Calu3 (cell line): ENCODE measurements around the gene DSTYK. TPM values are rescaled to one million over a fixed set of nuclear protein-coding genes. Genes with fewer than 3 reads are reported as not detected.

Experiments used
- BruUV-seq: library from RNA; stranded (reverse); fragments of 400-500 nt; replicated peaks from 2 replicates; lab custom pipeline; 2021; lab: Mats Ljungman, UMichigan
- CTCF ChIA-PET: fragments of 300-600 bp; sonication (Branson Sonifier 250); formaldehyde crosslinking; loops from one replicate; lab custom pipeline; 2022; ENCODE audit warnings: antibody characterized with exemption; lab: Charles Lee
- DNase-seq: peaks from one replicate; pipeline ENCODE4 v3.0.0; 2022
- H3K27ac Mint-ChIP-seq: one replicate; pipeline ENCODE4 v1.8.0; 2022; ENCODE audit warnings: mixed read lengths; ENCODE audit not compliant: unreplicated experiment
- H3K27me3 Mint-ChIP-seq: one replicate; pipeline ENCODE4 v1.8.0; 2022; ENCODE audit warnings: mixed read lengths; ENCODE audit not compliant: unreplicated experiment
- H3K36me3 Mint-ChIP-seq: one replicate; pipeline ENCODE4 v1.8.0; 2022; ENCODE audit warnings: mild to moderate bottlenecking, moderate library complexity, mixed read lengths; ENCODE audit not compliant: insufficient read depth, unreplicated experiment
- H3K4me1 Mint-ChIP-seq: one replicate; pipeline ENCODE4 v1.8.0; 2022; ENCODE audit warnings: mild to moderate bottlenecking, low read depth, mixed read lengths; ENCODE audit not compliant: unreplicated experiment
- H3K4me3 Mint-ChIP-seq: one replicate; pipeline ENCODE4 v1.8.0; 2022; ENCODE audit warnings: mild to moderate bottlenecking, low read depth, moderate library complexity, mixed read lengths; ENCODE audit not compliant: unreplicated experiment
- H3K9me3 Mint-ChIP-seq: one replicate; pipeline ENCODE4 v1.8.0; 2022; ENCODE audit warnings: low read depth, mixed read lengths; ENCODE audit not compliant: unreplicated experiment
- intact Hi-C: fragments of 100-400 bp; cut with micrococcal nuclease; formaldehyde crosslinking; loops from one replicate; pipeline ENCODE4 v1.10.0; 2022; ENCODE audit not compliant: unreplicated experiment
- total RNA-seq: library from RNA; stranded (reverse); gene quantifications from 2 replicates; pipeline ENCODE4 v1.2.3, GENCODE V29; 2022
- TF ChIP-seq, protein P1 (sequence below): fragments of 200-600 bp; IDR thresholded peaks from one replicate; pipeline ENCODE4 v1.8.0; 2022; ENCODE audit warnings: antibody characterized with exemption; ENCODE audit not compliant: unreplicated experiment

Gene DSTYK
- total RNA-seq, 1 experiment from 2014 or later = 8.3 TPM

DNA sequence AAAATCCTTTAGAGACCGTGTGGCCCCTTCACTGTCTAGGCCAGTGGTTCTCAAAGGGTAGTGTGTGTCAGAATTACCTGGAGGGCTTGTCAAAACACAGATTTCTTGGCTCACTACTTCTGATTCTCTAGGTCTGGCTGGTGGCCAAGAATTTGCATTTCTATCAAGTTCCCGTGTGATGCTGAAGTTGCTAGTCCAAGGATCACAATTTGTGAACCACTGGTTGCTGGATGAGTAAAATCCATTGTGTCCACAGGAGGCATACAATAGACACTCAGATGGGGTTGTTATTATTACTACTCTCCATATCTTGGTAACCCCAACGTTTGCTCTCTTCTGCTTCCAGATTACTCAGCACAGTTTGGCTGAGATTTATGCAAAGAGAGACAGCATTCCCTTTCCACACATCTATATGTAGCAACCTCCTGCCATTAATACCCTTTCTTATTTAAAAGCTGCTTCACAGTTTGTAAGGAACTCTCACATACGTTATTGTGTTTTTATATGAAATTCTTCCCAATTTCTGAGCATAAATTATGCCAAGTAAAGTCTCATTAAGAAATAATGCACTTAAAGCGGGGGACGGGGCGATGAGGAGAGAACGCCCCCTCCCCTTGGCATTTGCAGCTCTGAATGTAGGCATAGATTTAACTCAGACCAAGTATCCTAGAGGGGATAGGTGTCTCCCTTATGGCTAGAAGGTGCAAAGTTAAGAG, 15.5 kb upstream of the DSTYK start:
- peak; percentile 15 for DNase-seq
- no TSS peak for BruUV-seq
- TF ChIP-seq, protein P1, sequence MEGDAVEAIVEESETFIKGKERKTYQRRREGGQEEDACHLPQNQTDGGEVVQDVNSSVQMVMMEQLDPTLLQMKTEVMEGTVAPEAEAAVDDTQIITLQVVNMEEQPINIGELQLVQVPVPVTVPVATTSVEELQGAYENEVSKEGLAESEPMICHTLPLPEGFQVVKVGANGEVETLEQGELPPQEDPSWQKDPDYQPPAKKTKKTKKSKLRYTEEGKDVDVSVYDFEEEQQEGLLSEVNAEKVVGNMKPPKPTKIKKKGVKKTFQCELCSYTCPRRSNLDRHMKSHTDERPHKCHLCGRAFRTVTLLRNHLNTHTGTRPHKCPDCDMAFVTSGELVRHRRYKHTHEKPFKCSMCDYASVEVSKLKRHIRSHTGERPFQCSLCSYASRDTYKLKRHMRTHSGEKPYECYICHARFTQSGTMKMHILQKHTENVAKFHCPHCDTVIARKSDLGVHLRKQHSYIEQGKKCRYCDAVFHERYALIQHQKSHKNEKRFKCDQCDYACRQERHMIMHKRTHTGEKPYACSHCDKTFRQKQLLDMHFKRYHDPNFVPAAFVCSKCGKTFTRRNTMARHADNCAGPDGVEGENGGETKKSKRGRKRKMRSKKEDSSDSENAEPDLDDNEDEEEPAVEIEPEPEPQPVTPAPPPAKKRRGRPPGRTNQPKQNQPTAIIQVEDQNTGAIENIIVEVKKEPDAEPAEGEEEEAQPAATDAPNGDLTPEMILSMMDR = no peak
- peaks cover 11% of the 10 kb centered on the region for H3K36me3 Mint-ChIP-seq
- H3K4me1 Mint-ChIP-seq = peaks cover 28% of the 10 kb centered on the region
- H3K27ac Mint-ChIP-seq = no peak overlapping the region
- intact Hi-C loops = no loop called here
- no peaks in the 10 kb centered on the region for H3K9me3 Mint-ChIP-seq
- H3K4me3 Mint-ChIP-seq = peak overlapping the region; percentile 66
- peaks cover 13% of the 10 kb centered on the region for H3K27me3 Mint-ChIP-seq
- CTCF ChIA-PET = interaction anchor here (0.7 to 3.8 kb wide), 3 partner anchors 19 to 29 kb away, joined by 3 to 39 read pairs (median 3); no protein-coding TSS in a partner anchor

DNA sequence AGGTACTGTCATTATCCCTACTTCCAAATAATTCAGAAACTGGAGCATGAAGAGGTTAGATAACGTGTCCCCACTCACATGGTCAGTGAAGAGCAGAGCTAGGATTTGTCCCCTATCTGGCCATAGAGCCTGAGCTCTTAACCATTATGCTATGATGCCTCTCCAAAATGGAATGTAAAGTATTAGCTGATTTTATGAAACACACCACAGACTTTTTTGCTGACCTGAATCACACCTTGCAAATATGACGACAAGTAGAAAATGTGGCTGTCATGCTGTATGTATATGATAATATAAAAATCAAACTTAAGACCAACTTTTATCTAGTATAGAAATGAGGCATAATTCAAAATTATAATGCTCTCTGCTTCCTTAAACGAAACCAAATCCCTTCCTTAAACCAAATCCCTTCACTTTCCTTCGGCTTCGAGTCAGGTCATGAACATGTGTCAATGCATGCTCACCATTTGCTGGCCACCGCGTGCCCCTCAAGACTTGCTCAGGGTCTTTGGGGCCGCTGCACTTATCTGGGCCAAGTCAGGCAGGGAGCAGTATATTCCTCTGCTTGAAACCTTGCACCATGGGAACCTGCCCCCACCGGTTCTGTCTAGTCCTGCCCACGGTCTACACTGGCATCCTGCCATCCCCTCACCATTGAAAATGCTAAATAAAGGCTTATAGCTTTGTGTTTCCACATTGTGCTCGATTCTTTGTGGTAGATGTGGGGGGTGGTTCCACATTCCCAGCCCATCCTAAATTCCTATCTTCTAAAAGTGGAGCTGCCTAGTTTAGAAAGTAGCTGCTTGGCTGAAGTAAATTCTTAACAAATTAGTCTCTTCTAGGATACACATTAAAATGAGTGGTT, 14.6 kb upstream of the DSTYK start:
- H3K4me3 Mint-ChIP-seq = no peak overlapping the region
- CTCF ChIA-PET = no interaction called here
- no TSS peak for BruUV-seq
- no peak for DNase-seq
- no peak overlapping the region for H3K27ac Mint-ChIP-seq
- H3K36me3 Mint-ChIP-seq = peaks cover 11% of the 10 kb centered on the region
- peaks cover 28% of the 10 kb centered on the region for H3K4me1 Mint-ChIP-seq
- intact Hi-C loops = no loop called here
- H3K27me3 Mint-ChIP-seq = peaks cover 13% of the 10 kb centered on the region
- TF ChIP-seq, protein P1 = no peak
- no peaks in the 10 kb centered on the region for H3K9me3 Mint-ChIP-seq

DNA sequence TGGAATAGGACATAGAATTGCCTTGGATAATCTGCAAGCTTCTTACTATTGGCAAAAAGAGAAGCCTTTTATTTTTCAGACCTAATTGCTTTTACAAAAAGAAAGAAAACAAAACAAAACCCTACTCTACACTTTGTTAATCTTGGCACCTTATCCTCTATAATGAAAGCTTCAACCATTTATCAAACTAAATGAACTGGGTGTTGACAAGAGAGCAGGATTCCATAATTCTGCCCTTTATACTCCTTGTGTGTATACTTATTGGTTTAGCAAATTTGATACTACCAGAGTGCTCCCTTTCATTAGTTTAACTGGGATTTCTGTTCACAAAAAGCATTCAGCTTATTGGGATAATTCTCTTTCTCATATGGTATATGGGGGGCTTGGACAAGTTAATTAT, 13.2 kb upstream of the DSTYK start:
- CTCF ChIA-PET = interaction anchor here (0.6 kb wide), 1 partner anchor 73 kb away, joined by 3 read pairs; no protein-coding TSS in a partner anchor
- peaks cover 28% of the 10 kb centered on the region for H3K4me1 Mint-ChIP-seq
- H3K27me3 Mint-ChIP-seq = peaks cover 13% of the 10 kb centered on the region
- intact Hi-C loops = no loop called here
- no peak for DNase-seq
- H3K36me3 Mint-ChIP-seq = peaks cover 11% of the 10 kb centered on the region
- H3K27ac Mint-ChIP-seq = no peak overlapping the region
- no TSS peak for BruUV-seq
- TF ChIP-seq, protein P1 = no peak
- H3K4me3 Mint-ChIP-seq = no peak overlapping the region
- no peaks in the 10 kb centered on the region for H3K9me3 Mint-ChIP-seq

DNA sequence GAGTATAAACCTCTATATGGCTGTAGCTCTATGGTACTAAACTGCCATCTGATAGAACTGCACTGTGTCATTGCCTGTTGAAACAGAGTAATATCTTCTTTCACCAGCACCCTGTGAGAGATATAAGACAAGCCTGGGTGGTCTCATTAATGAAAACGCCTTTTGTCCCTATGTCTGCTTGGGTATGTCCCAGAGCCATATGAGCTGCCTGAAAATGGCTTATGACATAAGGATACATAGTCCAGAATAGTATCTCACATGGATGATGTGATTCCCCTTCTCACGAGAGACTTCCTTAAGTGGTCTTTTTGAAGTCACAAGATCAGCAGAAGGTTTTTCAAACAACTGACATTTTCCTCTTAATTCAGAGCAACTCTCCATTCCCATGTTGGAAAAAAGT, 8.9 kb upstream of the DSTYK start:
- CTCF ChIA-PET = interaction anchor here (0.6 kb wide), 1 partner anchor 1210 kb away, joined by 3 read pairs; no protein-coding TSS in a partner anchor
- intact Hi-C loops = no loop called here
- no peak overlapping the region for H3K27ac Mint-ChIP-seq
- no TSS peak for BruUV-seq
- TF ChIP-seq, protein P1 = no peak
- H3K4me3 Mint-ChIP-seq = no peak overlapping the region
- peaks cover 34% of the 10 kb centered on the region for H3K27me3 Mint-ChIP-seq
- no peak for DNase-seq
- no peaks in the 10 kb centered on the region for H3K4me1 Mint-ChIP-seq
- no peaks in the 10 kb centered on the region for H3K36me3 Mint-ChIP-seq
- H3K9me3 Mint-ChIP-seq = no peaks in the 10 kb centered on the region
